NCI-H510A (cell line): ENCODE results near the gene CYP26B1.

ENCODE experiments used
- DNase-seq: peaks from one replicate; lab custom pipeline; 2025; lab: John Stamatoyannopoulos, UW

Gene CYP26B1

DNA sequence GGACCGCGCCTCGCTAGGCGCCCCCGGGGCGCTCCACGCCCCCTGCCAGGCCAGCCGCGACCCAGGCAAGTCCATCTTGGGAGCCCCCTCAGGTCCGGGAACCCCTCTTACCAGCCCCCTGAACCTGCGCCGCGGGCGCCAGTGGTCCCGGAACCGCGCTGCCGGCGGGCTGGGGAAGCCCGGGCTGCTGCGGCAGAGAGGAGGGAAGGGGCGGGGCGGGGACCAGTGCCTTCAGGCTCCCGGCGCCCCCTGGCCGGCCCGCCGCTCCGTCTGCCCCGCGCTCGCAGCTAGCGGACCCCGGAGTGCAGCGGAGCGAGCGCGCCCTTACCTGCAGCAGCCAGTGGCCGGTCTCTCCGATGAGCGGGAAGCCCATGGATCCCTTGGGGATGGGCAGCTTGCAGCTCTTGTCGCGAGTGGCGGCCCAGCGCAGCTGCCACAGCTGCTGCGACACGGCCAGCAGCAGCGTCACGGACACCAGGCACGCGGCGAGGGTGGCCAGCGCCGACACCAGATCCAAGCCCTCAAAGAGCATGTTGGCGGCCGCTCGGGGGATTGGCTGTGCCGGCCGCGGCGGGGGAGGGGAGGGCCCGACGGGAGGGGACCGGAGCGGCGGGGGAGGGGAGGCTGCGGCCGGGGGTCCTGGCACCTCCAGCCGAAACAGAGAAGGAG lies at the start of gene CYP26B1:
CYP26B1 (minus strand) TSS at position 560 of the 669 bp plus-strand sequence; CDS start at position 532, 28 bp downstream.
- no peak for DNase-seq

GRCh38 chr2:72193723-72194122 lies 46.1 kb upstream of the CYP26B1 start:
- no peak for DNase-seq

DNA sequence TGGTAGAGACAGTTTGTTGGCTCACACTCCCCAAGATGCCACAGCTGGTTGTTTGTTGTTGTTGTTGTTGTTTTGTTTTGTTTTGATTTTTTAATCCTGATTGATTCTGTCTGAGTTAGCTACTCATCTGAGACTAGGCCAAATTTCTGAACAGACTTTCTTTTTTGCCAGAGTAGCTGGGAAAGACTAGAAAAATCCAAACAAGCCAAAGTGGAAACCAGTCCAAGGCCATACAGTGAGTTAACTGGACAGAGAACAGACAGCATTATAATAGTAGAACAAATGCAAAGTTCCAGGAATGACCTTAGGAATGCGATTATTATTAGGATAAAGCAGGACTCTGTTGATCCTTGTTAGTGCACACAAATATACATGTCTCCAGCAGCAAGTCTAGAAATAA lies 43.8 kb upstream of the CYP26B1 start:
- no peak for DNase-seq

GRCh38 chr2:72185206-72185605 lies 37.5 kb upstream of the CYP26B1 start:
- no peak for DNase-seq

GRCh38 chr2:72183466-72183865 lies 35.8 kb upstream of the CYP26B1 start:
- DNase-seq = no peak

DNA sequence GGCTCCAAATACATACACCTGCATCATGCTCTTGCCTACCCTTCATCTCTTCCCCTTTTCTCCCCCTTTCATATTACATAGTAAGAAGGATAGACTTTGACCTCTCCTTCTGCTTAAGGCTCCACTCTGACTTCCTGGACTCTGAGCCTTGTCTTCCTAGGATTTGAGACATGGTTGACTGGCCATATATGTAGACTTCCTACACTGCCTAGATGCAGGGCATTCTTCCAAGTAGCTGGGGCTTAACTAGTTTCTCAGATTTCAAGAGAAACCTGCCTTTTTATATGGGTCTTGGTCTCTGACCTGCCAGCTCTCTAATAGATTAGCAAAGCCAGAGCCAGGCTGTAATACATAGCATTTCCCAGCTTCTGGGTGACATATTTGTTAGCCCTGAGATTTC lies 35.4 kb upstream of the CYP26B1 start:
- no peak for DNase-seq

DNA sequence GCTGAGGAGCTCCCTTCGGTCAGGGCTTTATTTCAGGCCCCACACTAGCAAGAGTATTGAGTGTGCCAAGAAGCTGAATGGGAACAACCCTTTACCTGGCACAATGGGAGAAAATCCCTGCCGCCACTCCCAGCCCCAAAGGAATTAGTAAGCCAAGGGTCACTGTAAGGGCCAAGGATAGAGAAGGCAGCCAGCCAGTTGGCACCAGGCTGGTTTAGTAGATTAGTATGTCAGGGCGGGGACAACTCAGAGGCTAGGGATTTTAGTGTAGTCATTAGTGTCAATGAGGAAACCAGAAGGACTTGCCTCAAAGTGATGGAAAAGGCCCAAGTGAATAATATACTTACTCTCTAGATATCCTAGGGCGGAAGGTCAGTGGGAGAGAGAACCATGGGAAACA lies 34.9 kb upstream of the CYP26B1 start:
- no peak for DNase-seq

DNA sequence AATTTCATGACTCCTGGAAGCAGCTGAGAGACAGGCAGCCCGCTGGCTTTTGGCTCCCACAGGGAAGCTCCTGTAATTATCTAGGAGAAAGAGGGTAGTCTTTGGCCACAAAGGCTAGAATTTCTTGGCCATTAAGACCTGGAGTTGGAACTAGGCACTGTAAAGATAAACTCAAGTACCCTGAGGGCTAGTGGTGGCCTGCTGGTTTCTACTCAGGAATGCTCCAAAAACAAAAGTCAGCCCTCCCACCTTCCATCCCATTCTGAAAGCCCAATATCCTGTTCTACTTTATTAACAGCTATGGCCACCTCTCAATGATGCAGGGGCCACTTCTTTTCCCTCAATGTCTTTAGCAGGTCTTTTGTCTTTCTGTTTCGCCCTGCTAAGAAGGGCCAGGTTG lies 34.0 kb upstream of the CYP26B1 start:
- DNase-seq = no peak

DNA sequence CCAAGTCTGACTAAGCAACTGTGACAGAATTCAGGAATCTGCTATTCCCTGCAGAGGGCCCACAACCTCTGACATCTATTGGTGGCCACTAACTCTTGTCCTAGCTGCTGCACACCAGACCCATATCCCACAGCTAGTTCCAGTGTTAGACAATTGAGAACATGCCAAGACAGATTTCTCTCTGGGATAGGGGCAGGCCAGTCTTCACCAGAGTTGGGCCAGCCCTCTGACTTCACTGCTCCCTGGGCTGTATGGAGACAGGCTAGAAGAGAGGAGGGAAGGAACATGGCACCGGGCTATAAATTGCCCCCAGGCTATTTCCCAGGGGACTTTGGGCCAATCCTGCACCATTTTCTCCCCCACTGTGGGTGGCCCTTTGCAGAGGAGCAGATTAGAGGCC lies 32.7 kb upstream of the CYP26B1 start:
- DNase-seq = no peak

DNA sequence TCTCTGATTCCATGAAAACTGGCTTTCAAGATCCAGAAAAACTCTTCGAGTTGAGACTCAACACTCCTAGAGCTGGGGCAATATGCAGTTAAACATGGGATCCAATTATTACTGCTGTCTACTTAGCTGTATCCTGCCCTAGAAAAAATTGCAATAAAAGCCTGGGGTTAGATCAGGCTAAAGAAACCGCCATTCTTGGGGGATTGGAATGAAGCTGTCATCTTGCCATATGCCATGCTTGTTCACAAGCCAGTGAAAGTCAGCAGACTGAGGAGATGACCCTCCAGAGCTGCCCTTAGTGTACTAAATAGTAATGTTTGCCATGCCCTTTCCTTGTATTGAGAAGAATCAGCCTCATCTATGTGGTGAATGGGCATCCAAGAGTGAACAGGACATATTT lies 30.9 kb upstream of the CYP26B1 start:
- DNase-seq = no peak

- DNase-seq = no peak
Measured at GRCh38 chr2:72176281-72176680, 28.6 kb upstream of the CYP26B1 start.

DNA sequence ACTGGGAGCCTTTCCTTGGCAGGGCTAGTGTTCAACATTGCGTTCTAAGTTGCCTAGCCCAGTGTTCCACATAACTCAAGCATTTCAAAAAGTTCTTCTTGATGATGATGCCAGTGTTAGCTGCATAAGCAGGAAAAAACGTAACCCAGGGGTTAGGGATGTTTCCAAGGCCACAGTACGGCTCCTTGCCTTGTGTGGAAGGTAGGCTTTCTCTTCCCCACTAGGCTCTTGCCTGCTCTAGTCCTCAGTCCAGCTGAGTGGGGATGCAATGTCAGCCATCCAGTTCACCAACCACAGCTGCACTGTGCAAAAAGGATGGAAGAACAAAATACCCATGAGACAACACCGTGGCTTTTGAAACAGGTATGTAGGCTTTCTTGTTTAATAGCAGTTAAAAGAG lies 28.0 kb upstream of the CYP26B1 start:
- DNase-seq = no peak

DNA sequence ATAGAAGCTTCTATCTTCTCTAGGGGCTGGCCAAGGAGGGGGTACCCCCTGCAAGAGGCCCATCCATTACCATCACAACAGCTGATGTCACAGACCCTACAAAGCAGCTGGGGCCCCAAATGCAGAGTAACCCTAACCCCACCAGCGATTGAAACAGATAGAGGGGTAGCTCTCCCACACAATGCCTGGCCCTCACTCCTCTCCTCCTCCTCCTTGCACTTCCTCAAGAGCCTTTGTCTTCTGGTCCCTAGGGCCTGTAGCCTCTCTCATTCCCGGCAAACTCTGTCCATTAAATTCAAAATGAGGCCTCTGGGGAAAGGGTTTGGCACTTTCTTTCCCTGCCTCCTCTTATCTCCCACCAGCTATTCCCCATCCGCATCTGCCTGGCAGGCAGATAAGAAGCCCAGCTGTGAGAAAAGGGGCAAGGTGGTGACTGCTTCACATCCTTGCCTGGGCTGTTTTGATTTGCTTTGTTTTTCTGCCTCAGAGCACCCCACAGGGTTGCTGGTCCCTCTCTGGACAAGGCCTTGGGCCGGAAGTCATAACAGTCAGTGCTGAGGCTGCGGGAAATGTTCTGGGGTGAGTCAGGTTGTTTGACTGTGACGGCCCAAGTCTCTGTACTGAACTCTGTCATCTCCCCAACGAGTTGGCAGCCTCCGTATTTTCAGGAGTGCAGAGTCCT lies 26.1 kb upstream of the CYP26B1 start:
- no peak for DNase-seq

- no peak for DNase-seq
Measured at GRCh38 chr2:72172478-72172877, 24.8 kb upstream of the CYP26B1 start.

- no peak for DNase-seq
Measured at GRCh38 chr2:72166279-72166678, 18.6 kb upstream of the CYP26B1 start.

DNA sequence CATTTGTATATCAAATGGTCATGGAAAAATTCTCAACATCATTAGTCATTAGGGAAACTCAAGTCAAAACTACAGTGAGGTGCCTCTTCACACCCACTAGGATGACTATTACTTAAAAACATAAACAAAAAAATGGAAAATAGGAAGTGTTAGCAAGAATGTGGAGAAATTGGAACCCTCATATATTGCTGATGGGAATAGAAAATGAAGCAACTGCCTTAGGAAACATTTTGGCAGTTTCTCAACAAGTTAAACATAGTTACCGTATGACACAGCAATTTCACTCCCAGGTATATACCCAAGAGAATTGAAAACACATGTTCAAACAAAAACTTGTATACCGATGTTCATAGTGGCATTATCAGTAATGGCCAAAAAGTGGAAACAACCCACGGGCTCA lies 18.1 kb upstream of the CYP26B1 start:
- no peak for DNase-seq

- DNase-seq = no peak
Measured at GRCh38 chr2:72162574-72162973, 14.9 kb upstream of the CYP26B1 start.

- DNase-seq = no peak
Measured at GRCh38 chr2:72159211-72159993, 11.7 kb upstream of the CYP26B1 start.

GRCh38 chr2:72157871-72158771 lies 10.5 kb upstream of the CYP26B1 start:
- DNase-seq = no peak

DNA sequence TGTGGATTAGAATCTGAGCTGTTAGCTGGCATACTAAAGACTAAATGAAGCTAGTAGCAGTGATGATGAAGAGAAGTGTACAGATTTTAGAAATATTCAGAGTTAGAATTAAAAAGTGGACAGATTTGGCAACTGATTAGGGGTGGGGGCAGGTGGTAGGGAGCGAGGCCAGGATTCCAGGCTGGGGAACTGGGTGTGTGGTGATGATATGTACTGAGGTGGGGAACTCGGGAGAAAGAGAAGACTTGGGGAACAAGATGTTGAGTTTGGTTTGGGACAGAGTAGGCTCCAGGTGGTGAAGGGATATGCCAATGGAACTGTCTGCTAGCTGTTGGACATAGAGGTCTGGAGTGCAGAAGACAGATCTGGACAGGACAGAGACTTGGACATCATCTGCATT lies 9.2 kb upstream of the CYP26B1 start:
- DNase-seq = no peak

DNA sequence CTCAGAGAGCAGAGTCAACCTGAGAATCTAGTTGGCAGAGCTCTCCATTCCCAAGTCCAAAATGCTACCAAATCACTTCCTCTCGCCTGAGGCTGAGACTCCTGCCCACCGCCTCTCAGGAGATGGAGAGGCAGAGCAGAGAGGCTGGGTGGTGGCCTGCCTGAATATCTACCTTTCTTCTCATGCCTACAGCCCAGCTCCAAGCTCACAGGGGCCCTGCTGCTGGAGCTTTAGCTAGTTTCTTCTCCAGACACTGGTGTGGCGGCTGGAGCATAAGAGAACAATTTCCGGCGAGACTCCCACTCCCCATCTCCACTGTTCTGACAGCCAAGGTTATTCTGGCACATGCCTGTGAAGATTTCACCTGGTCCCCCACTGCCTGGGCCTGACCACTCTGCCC lies 8.1 kb upstream of the CYP26B1 start:
- no peak for DNase-seq

GRCh38 chr2:72155151-72155550 lies 7.5 kb upstream of the CYP26B1 start:
- no peak for DNase-seq
